HUES64 (cell line): ENCODE data around the gene GBGT1.
"Not testable (repeated sequence)": the region's sequence is repeated elsewhere in the genome, so short reads cannot be mapped to it uniquely, and the experiment has no call there.

Source experiments
- H3K27ac ChIP-seq: 2 replicates; pipeline ENCODE4 v1.7.0; 2013; ENCODE audit warnings: low read depth, low read length, inconsistent platforms
- H3K27me3 ChIP-seq: 2 replicates; pipeline ENCODE4 v1.6.1; 2013; ENCODE audit warnings: mild to moderate bottlenecking, low read length; ENCODE audit not compliant: insufficient read depth
- H3K36me3 ChIP-seq: 2 replicates; pipeline ENCODE4 v1.6.1; 2013; ENCODE audit warnings: mild to moderate bottlenecking, low read length; ENCODE audit not compliant: insufficient read depth
- H3K4me1 ChIP-seq: 2 replicates; pipeline ENCODE4 v1.6.1; 2013; ENCODE audit warnings: mild to moderate bottlenecking, low read length, moderate library complexity; ENCODE audit not compliant: insufficient read depth
- H3K4me3 ChIP-seq: 2 replicates; pipeline ENCODE4 v1.5.1; 2013; ENCODE audit warnings: mild to moderate bottlenecking, low read length, moderate library complexity
- H3K9ac ChIP-seq: 2 replicates; pipeline ENCODE4 v1.6.1; 2013; ENCODE audit warnings: mild to moderate bottlenecking, low read depth, low read length
- H3K9me3 ChIP-seq: 2 replicates; pipeline ENCODE4 v1.6.1; 2013; ENCODE audit warnings: low read depth, low read length; ENCODE audit not compliant: insufficient read depth
- WGBS: fragments of 150-250, 120-280 bp; methylation state at CpG from one replicate; pipeline ENCODE4 v1.1.7; 2013; ENCODE audit warnings: missing lambda C conversion rate; 5-methylcytosine and 5-hydroxymethylcytosine counted together

The GBGT1 gene

DNA sequence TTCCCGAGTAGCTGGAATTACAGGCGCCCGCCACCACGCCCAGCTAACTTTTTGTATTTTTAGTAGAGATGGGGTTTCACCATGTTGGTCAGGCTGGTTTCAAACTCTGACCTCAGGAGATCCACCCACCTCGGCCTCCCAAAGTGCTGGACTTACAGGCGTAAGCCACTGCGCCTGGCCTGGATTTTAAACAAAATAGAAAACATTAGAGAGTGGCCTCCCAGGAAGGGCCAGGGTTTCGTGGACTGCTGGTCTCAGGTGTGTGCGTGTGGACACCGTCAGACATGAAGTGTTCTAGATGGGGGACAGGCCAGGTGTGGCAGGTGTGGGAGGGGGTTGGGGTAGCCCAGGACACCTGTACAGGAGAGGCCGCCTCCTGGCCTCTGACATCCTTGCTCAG is 7.0 kb upstream of the GBGT1 start:
- H3K4me3 ChIP-seq = no peak overlapping the region
- H3K9ac ChIP-seq = no peak overlapping the region
- peaks cover 11% of the 10 kb centered on the region for H3K27me3 ChIP-seq
- H3K27ac ChIP-seq = no peak overlapping the region
- WGBS = 92% methylated on average over 11 of the region's 11 CpGs
- H3K36me3 ChIP-seq = no peaks in the 10 kb centered on the region
- H3K4me1 ChIP-seq = no peaks in the 10 kb centered on the region
- H3K9me3 ChIP-seq = no peaks in the 10 kb centered on the region

GRCh38 chr9:133169687-133170086 is 6.0 kb upstream of the GBGT1 start:
- not testable (repeated sequence) for H3K9ac ChIP-seq, H3K36me3 ChIP-seq, H3K9me3 ChIP-seq, H3K4me1 ChIP-seq, H3K4me3 ChIP-seq, H3K27ac ChIP-seq
- peaks cover 11% of the 10 kb centered on the region for H3K27me3 ChIP-seq
- 94% methylated on average over 12 of the region's 12 CpGs for WGBS

GRCh38 chr9:133169102-133169501 is 5.4 kb upstream of the GBGT1 start:
- no peak overlapping the region for H3K4me3 ChIP-seq
- no peaks in the 10 kb centered on the region for H3K36me3 ChIP-seq
- peaks cover 11% of the 10 kb centered on the region for H3K27me3 ChIP-seq
- no peaks in the 10 kb centered on the region; the same call in 1 of the 2 replicates for H3K4me1 ChIP-seq
- H3K9ac ChIP-seq = no peak overlapping the region
- 93% methylated on average over 13 of the region's 13 CpGs for WGBS
- no peaks in the 10 kb centered on the region for H3K9me3 ChIP-seq
- no peak overlapping the region for H3K27ac ChIP-seq

GRCh38 chr9:133168432-133168831 is 4.7 kb upstream of the GBGT1 start:
- Histone ChIP-seq H3K4me1 (no peaks in the 10 kb centered on the region; the same call in 1 of the 2 replicates), H3K4me3 (no peak overlapping the region), H3K27ac (no peak overlapping the region), H3K9ac (no peak overlapping the region), H3K36me3 (no peaks in the 10 kb centered on the region), H3K27me3 (peaks cover 11% of the 10 kb centered on the region), H3K9me3 (no peaks in the 10 kb centered on the region)
- WGBS = 37% methylated on average over 6 of the region's 6 CpGs

- Histone ChIP-seq H3K27ac (no peak overlapping the region), H3K9me3 (no peaks in the 10 kb centered on the region), H3K36me3 (no peaks in the 10 kb centered on the region), H3K9ac (no peak overlapping the region), H3K4me1 (no peaks in the 10 kb centered on the region; the same call in 1 of the 2 replicates), H3K4me3 (no peak overlapping the region), H3K27me3 (peaks cover 18% of the 10 kb centered on the region)
- WGBS = 97% methylated on average over 3 of the region's 3 CpGs
These were observed 4.1 kb upstream of the GBGT1 start for GRCh38 chr9:133167769-133168168.

DNA sequence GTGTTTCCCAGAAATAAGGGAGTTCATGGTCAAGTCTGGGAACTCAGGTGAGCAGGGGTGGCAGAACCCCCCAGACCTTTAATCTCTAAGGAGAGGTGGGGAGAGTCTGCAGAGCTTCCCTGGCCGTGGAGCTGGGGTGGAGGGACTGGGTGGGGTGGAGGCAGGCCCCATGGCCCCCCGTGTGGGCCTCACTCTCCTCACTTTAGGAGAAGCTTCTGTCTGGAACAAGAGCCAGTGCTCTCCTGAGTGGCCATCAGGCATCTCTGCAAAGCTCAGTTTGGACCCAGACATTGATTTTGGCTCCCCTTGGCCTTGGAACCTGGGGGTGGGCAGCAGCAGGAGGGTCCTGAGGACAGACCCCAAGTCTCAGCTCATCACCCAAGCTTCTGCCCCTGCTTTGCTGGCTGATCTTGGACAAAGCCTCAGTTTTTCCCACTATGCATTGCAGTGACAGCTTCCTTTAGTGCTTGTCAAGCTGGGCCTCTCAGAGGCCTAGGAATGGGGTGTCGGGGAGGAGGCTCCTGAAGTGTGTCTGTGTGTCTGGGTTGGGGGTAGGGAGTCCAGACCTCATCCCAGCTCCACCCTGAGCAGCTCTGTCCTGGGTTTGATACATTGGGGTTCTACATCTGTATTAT is 3.5 kb upstream of the GBGT1 start:
- WGBS = 90% methylated on average over 3 of the region's 3 CpGs
- Histone ChIP-seq H3K9me3 (no peaks in the 10 kb centered on the region), H3K9ac (no peak overlapping the region), H3K4me3 (no peak overlapping the region), H3K4me1 (no peaks in the 10 kb centered on the region; the same call in 1 of the 2 replicates), H3K27ac (no peak overlapping the region), H3K36me3 (no peaks in the 10 kb centered on the region), H3K27me3 (peaks cover 23% of the 10 kb centered on the region)

DNA sequence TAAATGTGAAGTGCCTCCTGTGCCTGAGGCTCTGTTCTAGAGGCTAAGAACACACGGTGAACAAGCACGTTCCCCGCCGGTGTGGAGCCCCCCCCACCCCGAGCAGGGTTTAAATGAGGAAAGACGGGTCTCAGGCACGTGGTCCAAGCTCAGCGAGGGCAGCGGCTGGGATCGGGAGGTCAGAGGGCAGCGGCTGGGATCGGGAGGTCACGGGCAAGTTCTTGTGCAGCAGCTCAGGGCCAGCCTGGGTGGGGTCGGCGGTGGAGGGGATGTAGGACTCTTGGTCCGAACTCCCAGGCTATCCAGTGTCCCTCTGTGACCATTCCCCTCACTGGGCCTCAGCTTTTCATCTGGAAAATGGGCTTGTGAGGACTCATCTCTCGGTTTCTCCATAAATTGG is 2.7 kb upstream of the GBGT1 start:
- Histone ChIP-seq H3K9ac (no peak overlapping the region), H3K9me3 (no peaks in the 10 kb centered on the region), H3K27ac (no peak overlapping the region), H3K4me3 (no peak overlapping the region), H3K4me1 (no peaks in the 10 kb centered on the region; the same call in 1 of the 2 replicates), H3K36me3 (no peaks in the 10 kb centered on the region), H3K27me3 (peaks cover 24% of the 10 kb centered on the region)
- WGBS = 91% methylated on average over 17 of the region's 17 CpGs

DNA sequence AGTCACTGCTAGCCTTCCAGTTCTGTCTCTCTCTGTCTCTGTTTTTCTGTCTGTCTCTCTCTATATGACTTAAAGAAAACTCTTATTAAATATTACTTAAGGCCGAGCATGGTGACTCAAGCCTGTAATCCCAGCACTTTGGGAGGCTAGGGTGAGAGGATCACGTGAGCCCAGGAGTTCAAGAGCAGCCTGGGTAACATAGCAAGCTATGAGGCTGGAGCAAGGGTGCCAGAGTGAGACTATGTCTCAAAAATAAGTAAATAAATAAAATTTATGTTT is 1.7 kb upstream of the GBGT1 start:
- H3K27ac ChIP-seq = no peak overlapping the region
- no peaks in the 10 kb centered on the region for H3K9me3 ChIP-seq
- 91% methylated on average over 2 of the region's 2 CpGs for WGBS
- no peak overlapping the region for H3K4me3 ChIP-seq
- peaks cover 24% of the 10 kb centered on the region for H3K27me3 ChIP-seq
- H3K36me3 ChIP-seq = no peaks in the 10 kb centered on the region
- no peaks in the 10 kb centered on the region; the same call in 1 of the 2 replicates for H3K4me1 ChIP-seq
- H3K9ac ChIP-seq = no peak overlapping the region

GRCh38 chr9:133164191-133164590 is 477 bp upstream of the GBGT1 start:
- peak overlapping the region; percentile 56 for H3K4me3 ChIP-seq
- no peak overlapping the region for H3K27ac ChIP-seq

DNA sequence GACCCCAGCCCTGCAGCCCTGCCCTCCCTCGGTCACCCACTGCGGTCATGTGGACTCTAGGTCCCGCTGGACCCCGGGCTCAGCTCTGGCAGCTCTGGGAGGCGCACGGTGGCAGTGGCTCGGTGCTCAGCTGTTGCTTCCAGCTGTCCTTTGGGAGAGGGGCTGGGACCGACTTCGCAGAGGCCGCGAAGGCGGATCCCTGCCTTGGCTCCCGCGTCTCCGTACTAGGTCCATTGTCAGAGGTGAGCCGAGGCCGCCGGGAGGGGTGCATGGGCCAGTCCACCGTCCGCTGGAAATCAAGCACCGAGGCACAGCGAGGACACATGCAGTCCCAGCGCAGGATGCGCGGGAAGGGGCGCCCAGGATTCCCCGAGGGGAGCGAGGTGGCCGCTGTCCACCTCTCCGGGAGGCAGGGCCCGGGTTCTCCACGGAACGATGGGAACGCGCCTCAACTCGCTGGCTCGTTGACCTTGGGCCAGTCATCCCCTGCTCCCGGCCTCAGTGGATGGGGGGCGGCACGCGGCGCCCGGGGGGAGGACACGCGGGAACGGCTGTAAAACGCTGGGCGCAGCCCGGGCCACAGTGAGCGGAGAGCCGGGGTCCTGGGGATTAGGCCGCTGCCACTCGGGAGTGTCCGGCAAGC is 732 bp downstream of the GBGT1 start:
- peak overlapping the region; percentile 56 for H3K4me3 ChIP-seq
- no peak overlapping the region for H3K27ac ChIP-seq
- no peaks in the 10 kb centered on the region; the same call in 1 of the 2 replicates for H3K4me1 ChIP-seq
- 22% methylated on average over 54 of the region's 54 CpGs for WGBS
- peaks cover 24% of the 10 kb centered on the region for H3K27me3 ChIP-seq
- H3K36me3 ChIP-seq = no peaks in the 10 kb centered on the region
- H3K9me3 ChIP-seq = no peaks in the 10 kb centered on the region
- H3K9ac ChIP-seq = peak overlapping the region; percentile 37; the same call in 1 of the 2 replicates

More at GRCh38 chr9:133164191-133164590, 477 bp upstream of the GBGT1 start:
- WGBS = 79% methylated on average over 13 of the region's 13 CpGs
- Histone ChIP-seq H3K9me3 (no peaks in the 10 kb centered on the region), H3K4me1 (no peaks in the 10 kb centered on the region; the same call in 1 of the 2 replicates), H3K36me3 (no peaks in the 10 kb centered on the region), H3K27me3 (peaks cover 24% of the 10 kb centered on the region), H3K9ac (peak overlapping the region; percentile 37; the same call in 1 of the 2 replicates)

DNA sequence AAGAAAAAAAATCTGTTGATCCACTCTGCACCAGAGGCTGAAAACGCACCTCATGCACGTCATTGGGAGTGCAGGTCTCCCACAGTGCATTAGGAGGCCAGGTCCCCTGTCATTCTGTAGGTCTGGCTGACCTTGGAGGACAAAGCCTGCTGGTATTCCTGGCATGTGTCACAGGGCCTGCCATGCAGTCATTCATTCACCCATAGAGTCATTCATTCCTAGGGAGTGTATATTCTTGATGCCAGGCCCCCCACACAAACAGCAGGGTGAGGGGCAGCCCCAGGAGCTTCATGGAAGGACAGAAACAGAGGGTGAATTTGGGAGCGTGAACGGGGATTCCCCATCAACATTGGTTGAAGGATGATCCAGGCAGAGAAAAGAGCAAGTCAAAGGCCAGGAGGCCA is 2.2 kb downstream of the GBGT1 start:
- Histone ChIP-seq H3K27me3 (peaks cover 24% of the 10 kb centered on the region), H3K9ac (no peak overlapping the region)
- WGBS = 90% methylated on average over 4 of the region's 4 CpGs

More for the DNA sequence above, 2.2 kb downstream of the GBGT1 start:
- H3K36me3 ChIP-seq = no peaks in the 10 kb centered on the region
- no peak overlapping the region for H3K27ac ChIP-seq
- no peaks in the 10 kb centered on the region for H3K9me3 ChIP-seq
- H3K4me3 ChIP-seq = no peak overlapping the region
- H3K4me1 ChIP-seq = no peaks in the 10 kb centered on the region; the same call in 1 of the 2 replicates
